Epithelial cell of proximal tubule (primary cell): ENCODE measurements around the gene EGFR. TPM values are rescaled to one million over a fixed set of nuclear protein-coding genes. Genes with fewer than 3 reads are reported as not detected.
A peak's percentile ranks its signal among the peaks of the same experiment; 100 is the strongest.

ENCODE experiments used
- DNase-seq: peaks from one replicate; pipeline ENCODE4 v3.0.0-alpha.2; 2011; ENCODE audit warnings: low read depth
- H3K4me3 ChIP-seq: 2 replicates; pipeline ENCODE4 v1.5.1; 2011; ENCODE audit warnings: low read depth, mild to moderate bottlenecking, low read length
- total RNA-seq: library from RNA; depleted of rRNA; stranded (reverse); fragments of >200 nt; gene quantifications from 2 replicates; pipeline ENCODE4 v1.2.3, GENCODE V29; 2015
- TF ChIP-seq, protein P1 (sequence below): conservative IDR thresholded peaks from 2 replicates; pipeline ENCODE4 v1.5.1; 2012; ENCODE audit warnings: low read depth, mild to moderate bottlenecking, low read length

EGFR gene
- total RNA-seq, 1 donor from 2014 or later: 48.1 TPM

DNA sequence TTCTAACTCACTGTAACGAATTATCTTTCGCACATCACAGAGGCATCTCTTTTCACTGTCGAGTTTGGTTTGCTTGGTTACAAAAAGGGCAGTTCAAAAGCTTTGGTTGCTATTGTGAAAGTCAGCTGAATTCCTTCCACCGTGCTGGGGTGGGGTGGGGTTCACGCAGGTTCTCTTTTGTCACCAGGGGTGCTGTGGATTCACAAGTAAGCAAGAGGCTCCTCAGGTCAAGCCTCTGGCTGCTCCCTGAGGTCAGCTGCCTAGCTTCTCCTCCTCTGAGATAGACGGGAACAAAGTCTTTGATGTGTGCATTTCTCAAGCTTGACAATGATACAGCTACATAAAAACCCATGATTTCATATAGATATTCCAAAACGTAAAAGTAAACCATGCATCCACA, 47.7 kb downstream of the EGFR start:
- TF ChIP-seq, protein P1, sequence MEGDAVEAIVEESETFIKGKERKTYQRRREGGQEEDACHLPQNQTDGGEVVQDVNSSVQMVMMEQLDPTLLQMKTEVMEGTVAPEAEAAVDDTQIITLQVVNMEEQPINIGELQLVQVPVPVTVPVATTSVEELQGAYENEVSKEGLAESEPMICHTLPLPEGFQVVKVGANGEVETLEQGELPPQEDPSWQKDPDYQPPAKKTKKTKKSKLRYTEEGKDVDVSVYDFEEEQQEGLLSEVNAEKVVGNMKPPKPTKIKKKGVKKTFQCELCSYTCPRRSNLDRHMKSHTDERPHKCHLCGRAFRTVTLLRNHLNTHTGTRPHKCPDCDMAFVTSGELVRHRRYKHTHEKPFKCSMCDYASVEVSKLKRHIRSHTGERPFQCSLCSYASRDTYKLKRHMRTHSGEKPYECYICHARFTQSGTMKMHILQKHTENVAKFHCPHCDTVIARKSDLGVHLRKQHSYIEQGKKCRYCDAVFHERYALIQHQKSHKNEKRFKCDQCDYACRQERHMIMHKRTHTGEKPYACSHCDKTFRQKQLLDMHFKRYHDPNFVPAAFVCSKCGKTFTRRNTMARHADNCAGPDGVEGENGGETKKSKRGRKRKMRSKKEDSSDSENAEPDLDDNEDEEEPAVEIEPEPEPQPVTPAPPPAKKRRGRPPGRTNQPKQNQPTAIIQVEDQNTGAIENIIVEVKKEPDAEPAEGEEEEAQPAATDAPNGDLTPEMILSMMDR: no peak
- DNase-seq: no peak
- H3K4me3 ChIP-seq: no peak overlapping the region

DNA sequence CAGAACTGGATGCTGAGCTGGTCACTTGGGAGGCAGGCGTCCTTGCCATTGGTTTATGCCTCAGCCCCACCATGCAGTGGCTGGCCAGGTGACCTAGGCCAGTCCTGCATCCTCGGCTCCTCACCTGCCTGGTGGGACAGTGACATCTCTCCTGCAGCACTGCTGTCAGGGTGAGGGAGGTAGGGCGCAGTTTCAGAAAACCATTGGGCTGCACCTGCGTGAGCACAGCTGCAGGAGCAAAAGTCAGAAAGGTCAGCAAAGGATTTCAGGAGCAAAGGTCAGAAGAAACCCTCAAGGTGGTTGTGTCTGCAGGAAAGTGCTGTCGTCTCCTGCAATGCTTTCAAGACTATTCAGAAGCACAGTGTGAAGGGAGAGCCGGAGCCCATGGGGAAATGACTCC, 48.1 kb downstream of the EGFR start:
- TF ChIP-seq, protein P1: no peak
- no peak for DNase-seq
- H3K4me3 ChIP-seq: no peak overlapping the region

DNA sequence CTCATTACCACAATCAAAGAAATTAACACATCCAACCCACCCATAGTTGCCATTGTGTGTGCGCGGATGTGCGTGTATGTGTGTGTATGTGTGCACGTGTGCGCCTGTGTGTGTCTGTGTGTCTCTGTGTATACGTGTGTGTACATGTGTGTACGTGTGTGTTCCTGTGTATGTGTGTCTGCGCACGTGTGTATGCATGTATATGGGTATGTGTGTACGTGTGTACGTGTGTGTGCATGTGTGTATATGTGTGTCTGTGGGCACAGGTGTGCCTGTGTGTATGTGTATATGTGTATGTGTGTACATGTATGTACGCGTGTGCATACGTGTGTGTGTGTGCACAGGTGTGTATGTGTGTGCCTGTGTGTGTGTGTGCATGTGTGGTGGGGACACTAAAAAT, 48.9 kb downstream of the EGFR start:
- no peak overlapping the region for H3K4me3 ChIP-seq
- TF ChIP-seq, protein P1: no peak
- DNase-seq: no peak

GRCh38 chr7:55069271-55069792, 50.5 kb downstream of the EGFR start:
- TF ChIP-seq, protein P1: no peak
- DNase-seq: no peak
- H3K4me3 ChIP-seq: no peak overlapping the region

GRCh38 chr7:55070271-55070743, 51.5 kb downstream of the EGFR start:
- H3K4me3 ChIP-seq: no peak overlapping the region
- peak; percentile 63 for DNase-seq

GRCh38 chr7:55070854-55071253, 52.0 kb downstream of the EGFR start:
- no peak overlapping the region for H3K4me3 ChIP-seq
- DNase-seq: no peak
- TF ChIP-seq, protein P1: no peak

More at GRCh38 chr7:55070271-55070743, 51.5 kb downstream of the EGFR start:
- TF ChIP-seq, protein P1: no peak

GRCh38 chr7:55071411-55072175, 52.8 kb downstream of the EGFR start:
- no peak for DNase-seq
- H3K4me3 ChIP-seq: no peak overlapping the region
- TF ChIP-seq, protein P1: no peak
